ENCODE measurements around the gene CD200R1. TPM values are rescaled to one million over a fixed set of nuclear protein-coding genes. Genes with fewer than 3 reads are reported as not detected.

CD200R1 gene
- total and polyA plus RNA-seq, 2 of the 13 experiments (the other 11 are each of a cell fraction or from before 2014, with no cell fraction given): 0.04 TPM; not detected in 1

DNA sequence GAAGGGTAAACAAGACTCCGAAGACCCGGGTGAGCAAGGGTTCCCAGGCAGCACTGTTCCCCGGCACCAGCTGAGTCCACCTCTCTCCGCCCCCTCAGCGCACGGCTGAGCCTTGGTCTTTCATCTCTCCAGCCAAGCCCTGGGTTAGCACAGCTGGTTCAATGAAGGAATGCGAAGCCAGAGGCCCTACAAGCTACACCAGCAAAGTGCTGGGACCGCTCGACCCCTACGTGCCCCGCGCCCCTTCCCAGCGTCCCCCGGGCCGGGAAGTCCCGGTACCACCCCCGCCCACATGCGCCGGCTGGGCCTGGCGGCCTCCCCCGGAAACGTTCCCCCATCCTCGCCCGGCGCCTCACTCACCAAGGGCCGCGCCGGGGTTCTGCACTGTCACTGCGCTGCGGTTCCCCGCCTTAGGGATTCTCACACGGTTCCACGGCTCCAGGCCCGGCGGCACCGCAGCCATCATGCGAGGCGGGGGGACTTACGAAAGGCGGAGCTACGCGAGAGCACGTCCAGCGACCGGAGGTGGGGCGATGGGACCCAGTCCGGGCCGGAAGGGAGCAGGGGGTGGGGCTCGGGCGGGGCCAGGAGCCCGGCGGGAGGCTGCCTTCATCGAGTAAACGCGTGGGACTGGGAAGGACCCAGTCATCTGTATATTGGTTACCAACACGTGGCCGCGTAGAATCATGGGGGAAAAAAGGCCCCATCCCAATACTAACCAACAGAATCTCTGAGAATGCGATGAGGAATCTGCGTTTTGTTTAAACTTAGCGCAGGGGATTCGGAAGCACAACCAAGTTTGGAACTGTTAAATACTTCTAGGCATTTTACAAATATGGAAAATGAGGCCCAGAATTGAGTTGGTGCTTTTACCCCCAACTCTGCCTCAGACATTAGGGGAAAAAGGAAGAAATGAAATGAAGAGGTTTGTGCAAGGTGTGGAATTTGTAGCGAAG, 44.6 kb upstream of the CD200R1 start (continued):
- no peak for TF ChIP-seq GRHL1 (CRISPR knock-in tag; conservative IDR thresholded peaks at IDR 0.05)
- TF ChIP-seq CCDC6 (CRISPR knock-in tag; IDR thresholded peaks at IDR 0.05): no peak
- TF ChIP-seq CENPX (CRISPR knock-in tag; IDR thresholded peaks at IDR 0.05): no peak
- peak; percentile 84; the same call in 1 of the 2 replicates for TF ChIP-seq KDM5B (CRISPR knock-in tag; IDR thresholded peaks at IDR 0.05; ENCODE audit: borderline replicate concordance)
- no peak for TF ChIP-seq ZSCAN12 (CRISPR knock-in tag; IDR thresholded peaks at IDR 0.05)
- TF ChIP-seq ZNF550 (CRISPR knock-in tag; IDR thresholded peaks at IDR 0.05; ENCODE audit: borderline replicate concordance): peak; percentile 65; the same call in 1 of the 2 replicates
- peak; percentile 92 for TF ChIP-seq POGZ (CRISPR knock-in tag; IDR thresholded peaks at IDR 0.05)
- peak; percentile 90 for TF ChIP-seq PHF20 (CRISPR knock-in tag; IDR thresholded peaks at IDR 0.05)
- peak; percentile 93 for TF ChIP-seq GABPB1 (CRISPR knock-in tag; IDR thresholded peaks at IDR 0.05)
- TF ChIP-seq MTF1 (CRISPR knock-in tag; IDR thresholded peaks at IDR 0.05): no peak
- TF ChIP-seq ZNF142 (CRISPR knock-in tag; IDR thresholded peaks at IDR 0.05): peak; percentile 66; the same call in 1 of the 2 replicates
- peak; percentile 33; the same call in 1 of the 2 replicates for TF ChIP-seq GATA4 (IDR thresholded peaks at IDR 0.05; ENCODE audit: borderline replicate concordance, low read depth)
- TF ChIP-seq SNAPC4 (CRISPR knock-in tag; IDR thresholded peaks at IDR 0.05): peak; percentile 37; the same call in 1 of the 2 replicates
- no peak for TF ChIP-seq CENPT (CRISPR knock-in tag; IDR thresholded peaks at IDR 0.05; ENCODE audit: low read depth)
- TF ChIP-seq NR3C1 (CRISPR knock-in tag; IDR thresholded peaks at IDR 0.05): no peak

All from HepG2 (cell line).